Left renal cortex interstitium (tissue), 4 donors: ENCODE measurements around the gene TMEM248. TPM values are rescaled to one million over a fixed set of nuclear protein-coding genes. Genes with fewer than 3 reads are reported as not detected.
"Not testable (repeated sequence)": the region's sequence is repeated elsewhere in the genome, so short reads cannot be mapped to it uniquely, and the experiment has no call there.

Experiments used
- DNase-seq, 4 donors: peaks; one replicate each; pipeline ENCODE4 v3.0.0-alpha.2; 2013; ENCODE audit warnings: low read depth in 4 of 4, low spot score in 2 of 4, missing footprints in 1 of 4
- polyA plus RNA-seq, 4 donors: library from polyadenylated mRNA; unstranded; fragments of 120-200 nt; gene quantifications; one replicate each; pipeline ENCODE4 v1.2.1, GENCODE V29; 2013; ENCODE audit not compliant: insufficient read length in 4 of 4

TMEM248 gene
- polyA plus RNA-seq, 4 donors, result 74.0 to 80.2 (median 78.9) TPM

- DNase-seq, result no peak
Observed at GRCh38 chr7:66907731-66908130, 13.3 kb upstream of the TMEM248 start.

GRCh38 chr7:66908598-66908997 lies 12.4 kb upstream of the TMEM248 start:
- DNase-seq, result not testable (repeated sequence)

- no peak for DNase-seq
Observed at GRCh38 chr7:66910789-66911188, 10.2 kb upstream of the TMEM248 start.

GRCh38 chr7:66911191-66911590 lies 9.8 kb upstream of the TMEM248 start:
- not testable (repeated sequence) for DNase-seq

GRCh38 chr7:66912195-66912594 lies 8.8 kb upstream of the TMEM248 start:
- no peak for DNase-seq

- no peak for DNase-seq
Observed at GRCh38 chr7:66913118-66914037, 7.6 kb upstream of the TMEM248 start.

GRCh38 chr7:66917904-66918303 lies 3.1 kb upstream of the TMEM248 start:
- not testable (repeated sequence) for DNase-seq

- DNase-seq, result no peak
Observed at GRCh38 chr7:66919304-66919703, 1.7 kb upstream of the TMEM248 start.

- no peak for DNase-seq
Observed at GRCh38 chr7:66919704-66920103, 1.3 kb upstream of the TMEM248 start.

GRCh38 chr7:66920256-66920655 lies 769 bp upstream of the TMEM248 start:
- no peak for DNase-seq

GRCh38 chr7:66921396-66921917 lies 432 bp downstream of the TMEM248 start:
- DNase-seq, result peak in 3 of 4 donors; percentile 16 to 37 (median 31)

- DNase-seq, result peak in 1 of 4 donors; percentile 4
Observed at GRCh38 chr7:66921918-66922486, 977 bp downstream of the TMEM248 start.

GRCh38 chr7:66925255-66925654 lies 4.2 kb downstream of the TMEM248 start:
- DNase-seq, result no peak

- DNase-seq, result no peak
Observed at GRCh38 chr7:66927348-66927948, 6.4 kb downstream of the TMEM248 start.

GRCh38 chr7:66928388-66928787 lies 7.4 kb downstream of the TMEM248 start:
- no peak for DNase-seq

GRCh38 chr7:66929165-66929564 lies 8.1 kb downstream of the TMEM248 start:
- no peak for DNase-seq

- DNase-seq, result no peak
Observed at GRCh38 chr7:66929935-66930334, 8.9 kb downstream of the TMEM248 start.

GRCh38 chr7:66930341-66930740 lies 9.3 kb downstream of the TMEM248 start:
- peak in 1 of 4 donors; percentile 2 for DNase-seq

- DNase-seq, result no peak
Observed at GRCh38 chr7:66933469-66933868, 12.4 kb downstream of the TMEM248 start.

- no peak for DNase-seq
Observed at GRCh38 chr7:66937940-66938339, 16.9 kb downstream of the TMEM248 start.

GRCh38 chr7:66939325-66939724 lies 18.3 kb downstream of the TMEM248 start:
- DNase-seq, result no peak
